HepG2 (cell line): Measurements from ENCODE around the gene AGT. TPM values are rescaled to one million over a fixed set of nuclear protein-coding genes. Genes with fewer than 3 reads are reported as not detected.
"Not testable (repeated sequence)": the region's sequence is repeated elsewhere in the genome, so short reads cannot be mapped to it uniquely, and the experiment has no call there.

Source experiments
- AHDC1 ChIP-seq: sonication (generic); formaldehyde crosslinking; IDR thresholded peaks from 2 replicates; pipeline ENCODE4 v1.5.1; 2020; ENCODE audit warnings: mild to moderate bottlenecking, missing genetic modification reagents, borderline replicate concordance
- ARID5B ChIP-seq: IDR thresholded peaks from 2 replicates; pipeline ENCODE4 v1.4.0; 2020; ENCODE audit warnings: mild to moderate bottlenecking, missing genetic modification reagents
- CEBPG ChIP-seq: IDR thresholded peaks from 2 replicates; pipeline ENCODE4 v1.6.1; 2016
- HDAC1 ChIP-seq: sonication (generic); formaldehyde crosslinking; IDR thresholded peaks from 2 replicates; pipeline ENCODE4 v1.5.1; 2020; ENCODE audit warnings: mild to moderate bottlenecking, missing genetic modification reagents
- HNF4A ChIP-seq: sonication (generic); formaldehyde crosslinking; IDR thresholded peaks from 2 replicates; pipeline ENCODE4 v1.4.0; 2020; ENCODE audit warnings: missing genetic modification reagents
- HOMEZ ChIP-seq: IDR thresholded peaks from 2 replicates; pipeline ENCODE4 v1.6.1; 2016; ENCODE audit warnings: low read depth
- KAT7 ChIP-seq: IDR thresholded peaks from 2 replicates; pipeline ENCODE4 v1.6.1; 2018; ENCODE audit warnings: borderline replicate concordance, missing compliant biosample characterization
- MED1 ChIP-seq: sonication (generic); formaldehyde crosslinking; IDR thresholded peaks from 2 replicates; pipeline ENCODE4 v1.4.0; 2020; ENCODE audit warnings: missing genetic modification reagents
- NR2F6 ChIP-seq, 2 experiments: IDR thresholded peaks; 2 replicates each; pipeline ENCODE4 v1.6.1; 2016; ENCODE audit warnings: antibody characterized with exemption in 1 of 2, mild to moderate bottlenecking in 1 of 2
- POGZ ChIP-seq: sonication (generic); formaldehyde crosslinking; IDR thresholded peaks from 2 replicates; pipeline ENCODE4 v1.4.0; 2020; ENCODE audit warnings: mild to moderate bottlenecking, missing genetic modification reagents
- RARA ChIP-seq: IDR thresholded peaks from 2 replicates; pipeline ENCODE4 v1.6.1; 2016; ENCODE audit warnings: missing genetic modification reagents, missing compliant biosample characterization
- SALL1 ChIP-seq: sonication (generic); formaldehyde crosslinking; IDR thresholded peaks from 2 replicates; pipeline ENCODE4 v1.8.0; 2022; ENCODE audit warnings: mild to moderate bottlenecking, missing genetic modification reagents
- SOX5 ChIP-seq: IDR thresholded peaks from 2 replicates; pipeline ENCODE4 v1.6.1; 2016; ENCODE audit warnings: borderline replicate concordance
- TBX2 ChIP-seq: sonication (generic); formaldehyde crosslinking; IDR thresholded peaks from 2 replicates; pipeline ENCODE4 v1.5.0; 2020; ENCODE audit warnings: missing genetic modification reagents, mild to moderate bottlenecking, borderline replicate concordance
- TEAD3 ChIP-seq: optimal IDR thresholded peaks from 2 replicates; pipeline ENCODE3; 2016; ENCODE audit warnings: borderline replicate concordance
- ZNF205 ChIP-seq: IDR thresholded peaks from 2 replicates; pipeline ENCODE4 v1.6.1; 2018; ENCODE audit warnings: missing biosample characterization, missing genetic modification reagents
- ZNF770 ChIP-seq: sonication (generic); formaldehyde crosslinking; IDR thresholded peaks from 2 replicates; pipeline ENCODE4 v1.5.0; 2020; ENCODE audit warnings: mild to moderate bottlenecking, missing genetic modification reagents
- polyA plus RNA-seq, 8 experiments: library from polyadenylated mRNA; depleted of rRNA in 3 of 8; stranded (reverse) in 7 of 8; unstranded in 1 of 8; fragments of >200 nt; fragmentation: Illumina TruSeq in 4 of 8; extraction: Trizol in 4 of 8; gene quantifications; 2 replicates each; pipeline versions ENCODE4 v1.2.1 to v1.2.3, GENCODE V29; 2011 to 2016; ENCODE audit warnings: low read depth in 4 of 8, missing spikeins in 1 of 8, mixed read lengths in 1 of 8; ENCODE audit not compliant: insufficient read depth in 1 of 8
- total RNA-seq, 5 experiments: library from RNA; depleted of rRNA; stranded (reverse); fragments of >200 nt; fragmentation: Illumina TruSeq; extraction: Trizol; gene quantifications; 2 replicates each; pipeline ENCODE4 v1.2.3, GENCODE V29; 2016; ENCODE audit warnings: low read depth in 1 of 5

AGT gene
- total and polyA plus RNA-seq, 2 of the 13 experiments (the other 11 are each of a cell fraction or from before 2014, with no cell fraction given) = 892 to 2,071 TPM

- TF ChIP-seq SALL1 (CRISPR knock-in tag) = peak; percentile 63
- TF ChIP-seq NR2F6 (IDR thresholded peaks at IDR 0.05) = not testable (repeated sequence)
- peak; percentile 47; the same call in 1 of the 2 replicates for TF ChIP-seq NR2F6 (CRISPR knock-in tag; IDR thresholded peaks at IDR 0.05)
- TF ChIP-seq KAT7 (CRISPR knock-in tag) = 0 out of 2 replicates have a peak, but pooled peaks have one; percentile 35
- peak; percentile 61 for TF ChIP-seq ARID5B (CRISPR knock-in tag)
- TF ChIP-seq CEBPG = peak; percentile 40; the same call in 1 of the 2 replicates
- 0 out of 2 replicates have a peak, but pooled peaks have one; percentile 40 for TF ChIP-seq SOX5 (CRISPR knock-in tag)
- TF ChIP-seq TEAD3 (CRISPR knock-in tag) = peak; percentile 84
- TF ChIP-seq POGZ (CRISPR knock-in tag) = 0 out of 2 replicates have a peak, but pooled peaks have one; percentile 26
- TF ChIP-seq ZNF770 (CRISPR knock-in tag) = peak; percentile 35; the same call in 1 of the 2 replicates
- 0 out of 2 replicates have a peak, but pooled peaks have one; percentile 39 for TF ChIP-seq AHDC1 (CRISPR knock-in tag)
- TF ChIP-seq TBX2 (CRISPR knock-in tag) = peak; percentile 46; the same call in 1 of the 2 replicates
- 0 out of 2 replicates have a peak, but pooled peaks have one; percentile 28 for TF ChIP-seq ZNF205 (CRISPR knock-in tag)
- 0 out of 2 replicates have a peak, but pooled peaks have one; percentile 46 for TF ChIP-seq HDAC1 (CRISPR knock-in tag)
- TF ChIP-seq MED1 (CRISPR knock-in tag) = peak; percentile 36
- TF ChIP-seq HNF4A = peak; percentile 69
- 0 out of 2 replicates have a peak, but pooled peaks have one; percentile 28 for TF ChIP-seq RARA
- peak; percentile 11; the same call in 1 of the 2 replicates for TF ChIP-seq HOMEZ (CRISPR knock-in tag)
Observed at GRCh38 chr1:230658103-230658502, 55.8 kb downstream of the AGT start (continued).
